GM12878 (cell line): ENCODE measurements around the gene METTL27. TPM values are rescaled to one million over a fixed set of nuclear protein-coding genes. Genes with fewer than 3 reads are reported as not detected.

Experiments used
- ASH2L ChIP-seq: fragments of 300-600, 200-600 bp; sonication (generic); IDR thresholded peaks from 2 replicates; pipeline ENCODE4 v1.6.1; 2017; ENCODE audit warnings: low read depth, mild to moderate bottlenecking, borderline replicate concordance
- ATF2 ChIP-seq: IDR thresholded peaks from 2 replicates; pipeline ENCODE4 v1.6.1; 2012; ENCODE audit warnings: low read length, inconsistent platforms
- ATF3 ChIP-seq: IDR thresholded peaks from 2 replicates; pipeline ENCODE4 v1.6.1; 2011; ENCODE audit warnings: low read depth, mild to moderate bottlenecking, low read length, moderate library complexity, borderline replicate concordance; ENCODE audit errors: extremely low read depth
- E4F1 ChIP-seq: fragments of 450-650 bp; IDR thresholded peaks from 2 replicates; pipeline ENCODE4 v1.6.1; 2018; ENCODE audit warnings: borderline replicate concordance, mild to moderate bottlenecking; ENCODE audit not compliant: partially characterized antibody
- IKZF2 ChIP-seq, 2 experiments: fragments of 450-650 bp; IDR thresholded peaks; 2 replicates each; pipeline ENCODE4 v1.6.1; 2017; ENCODE audit warnings: mild to moderate bottlenecking in 2 of 2, moderate library complexity in 2 of 2
- LARP7 ChIP-seq: fragments of 450-650 bp; IDR thresholded peaks from 2 replicates; pipeline ENCODE4 v1.6.1; 2017; ENCODE audit warnings: mild to moderate bottlenecking
- MEF2B ChIP-seq: fragments of 450-650 bp; IDR thresholded peaks from 2 replicates; pipeline ENCODE4 v1.6.1; 2018; ENCODE audit warnings: mild to moderate bottlenecking, moderate library complexity; ENCODE audit not compliant: partially characterized antibody, poor library complexity, severe bottlenecking
- NBN ChIP-seq: fragments of 450-650 bp; IDR thresholded peaks from 2 replicates; pipeline ENCODE4 v1.6.1; 2016
- NFYA ChIP-seq: IDR thresholded peaks from 2 replicates; pipeline ENCODE4 v1.6.1; 2011; ENCODE audit warnings: low read depth, mild to moderate bottlenecking, low read length, improper control_type of control experiment, borderline replicate concordance
- SIN3A ChIP-seq: IDR thresholded peaks from 2 replicates; pipeline ENCODE4 v1.6.1; 2012; ENCODE audit warnings: low read depth, low read length, improper control_type of control experiment
- ZBTB40 ChIP-seq: fragments of 450-650 bp; IDR thresholded peaks from 2 replicates; pipeline ENCODE4 v1.6.1; 2016; ENCODE audit warnings: mild to moderate bottlenecking, moderate library complexity, borderline replicate concordance
- ZZZ3 ChIP-seq: IDR thresholded peaks from 2 replicates; pipeline ENCODE4 v1.6.1; 2011; ENCODE audit warnings: low read depth; ENCODE audit not compliant: control insufficient read depth, insufficient read length
- polyA plus RNA-seq, 11 experiments: library from polyadenylated mRNA; depleted of rRNA in 4 of 11; unstranded in 6 of 11; stranded (reverse) in 5 of 11; fragments of >200 nt; fragmentation: Nextera tagmentation in 4 of 11; fragmentation: Illumina TruSeq in 1 of 11; extraction: Ambion mirVana in 4 of 11; extraction: Trizol in 1 of 11; gene quantifications; 1 replicate in 1 of 11; 2 replicates in 10 of 11; pipeline versions ENCODE4 v1.2.1 to v1.2.3, GENCODE V29; 2011 to 2016; ENCODE audit warnings: inconsistent platforms in 2 of 11, missing spikeins in 2 of 11, low read depth in 1 of 11
- total RNA-seq, 4 experiments: library from RNA; depleted of rRNA in 3 of 4; stranded (reverse); fragments of >200 nt in 3 of 4; fragmentation: Illumina TruSeq in 1 of 4; extraction: Trizol in 1 of 4; gene quantifications; 2 replicates each; pipeline versions ENCODE4 v1.2.1 to v1.2.3, GENCODE V29; 2013 to 2021

METTL27 gene
- total and polyA plus RNA-seq, 10 of the 15 experiments (the other 5 are each of a cell fraction or from before 2014, with no cell fraction given), result 0.10 to 3.4 (median 0.68) TPM

GRCh38 chr7:73831834-73832651 lies 10.3 kb downstream of the METTL27 start (continued):
- TF ChIP-seq NFYA (no peak), SIN3A (no peak), MEF2B (no peak), ATF3 (no peak), ZZZ3 (no peak), ASH2L (no peak), E4F1 (no peak), ATF2 (no peak), IKZF2 (IDR thresholded peaks at IDR 0.05) (no peak), ZBTB40 (no peak), LARP7 (no peak), NBN (no peak)
